ENCODE measurements around the gene KLHL2.
"Not testable (repeated sequence)": the region's sequence is repeated elsewhere in the genome, so short reads cannot be mapped to it uniquely, and the experiment has no call there.

- TF ChIP-seq CTCF (conservative IDR thresholded peaks at IDR 0.05); EZH2 (IDR thresholded peaks at IDR 0.05; ENCODE audit: low read depth): not testable (repeated sequence)
Measured at GRCh38 chr4:165236852-165237251, 29.5 kb downstream of the KLHL2 start.

Measured in PC-9 (cell line).